Activated CD8-positive, alpha-beta T cell treated with anti-CD3 and anti-CD28 coated beads for 36 hours (primary cell): ENCODE results near the gene PHB1. TPM values are rescaled to one million over a fixed set of nuclear protein-coding genes. Genes with fewer than 3 reads are reported as not detected.

ENCODE experiments used
- ATAC-seq: fragments of 200-7000 bp; cut with Tn5 transposase; one replicate; pipeline ENCODE4 v1.10.0; 2021; ENCODE audit warnings: mild to moderate bottlenecking, moderate library complexity
- CTCF ChIA-PET: fragments of 350-600 bp; sonication (Branson Sonifier 250); formaldehyde crosslinking; loops from one replicate; lab custom pipeline; 2021; ENCODE audit warnings: antibody characterized with exemption; lab: Charles Lee
- POLR2A ChIA-PET: fragments of 350-600 bp; sonication (Branson Sonifier 250); formaldehyde crosslinking; loops from one replicate; lab custom pipeline; 2021; ENCODE audit warnings: antibody characterized with exemption; lab: Charles Lee
- DNase-seq: peaks from one replicate; pipeline ENCODE4 v3.0.0-alpha.2; 2020
- H3K27ac Mint-ChIP-seq: one replicate; pipeline ENCODE4 v1.8.0; 2021; ENCODE audit warnings: mild to moderate bottlenecking, mixed read lengths
- H3K27me3 Mint-ChIP-seq: one replicate; pipeline ENCODE4 v1.8.0; 2021; ENCODE audit warnings: mixed read lengths
- H3K36me3 Mint-ChIP-seq: one replicate; pipeline ENCODE4 v1.8.0; 2021; ENCODE audit warnings: low read depth, mixed read lengths
- H3K4me1 Mint-ChIP-seq: one replicate; pipeline ENCODE4 v1.8.0; 2021; ENCODE audit warnings: low read depth, mixed read lengths
- H3K4me3 Mint-ChIP-seq: one replicate; pipeline ENCODE4 v1.8.0; 2021; ENCODE audit warnings: mild to moderate bottlenecking, moderate library complexity, mixed read lengths
- H3K9me3 Mint-ChIP-seq: one replicate; pipeline ENCODE4 v1.8.0; 2021; ENCODE audit warnings: mixed read lengths
- intact Hi-C: fragments of 100-400 bp; cut with micrococcal nuclease; formaldehyde crosslinking; loops from one replicate; pipeline ENCODE4 v1.10.0; 2022
- total RNA-seq, 2 experiments: library from RNA; stranded (reverse); gene quantifications; one replicate each; pipeline ENCODE4 v1.2.3, GENCODE V29; 2021
- TF ChIP-seq, protein P1 (sequence below): fragments of 200-600 bp; IDR thresholded peaks from one replicate; pipeline ENCODE4 v1.8.0; 2022; ENCODE audit warnings: antibody characterized with exemption, mild to moderate bottlenecking

Gene PHB1
- total RNA-seq, 2 experiments from 2014 or later, result 363 to 381 TPM

- Mint-ChIP-seq H3K4me3 (peak overlapping the region; percentile 90), H3K4me1 (peaks cover 53% of the 10 kb centered on the region), H3K9me3 (no peaks in the 10 kb centered on the region), H3K27ac (peak overlapping the region; percentile 53), H3K36me3 (no peaks in the 10 kb centered on the region), H3K27me3 (no peaks in the 10 kb centered on the region)
- ATAC-seq, result peak; percentile 21
- TF ChIP-seq, protein P1, sequence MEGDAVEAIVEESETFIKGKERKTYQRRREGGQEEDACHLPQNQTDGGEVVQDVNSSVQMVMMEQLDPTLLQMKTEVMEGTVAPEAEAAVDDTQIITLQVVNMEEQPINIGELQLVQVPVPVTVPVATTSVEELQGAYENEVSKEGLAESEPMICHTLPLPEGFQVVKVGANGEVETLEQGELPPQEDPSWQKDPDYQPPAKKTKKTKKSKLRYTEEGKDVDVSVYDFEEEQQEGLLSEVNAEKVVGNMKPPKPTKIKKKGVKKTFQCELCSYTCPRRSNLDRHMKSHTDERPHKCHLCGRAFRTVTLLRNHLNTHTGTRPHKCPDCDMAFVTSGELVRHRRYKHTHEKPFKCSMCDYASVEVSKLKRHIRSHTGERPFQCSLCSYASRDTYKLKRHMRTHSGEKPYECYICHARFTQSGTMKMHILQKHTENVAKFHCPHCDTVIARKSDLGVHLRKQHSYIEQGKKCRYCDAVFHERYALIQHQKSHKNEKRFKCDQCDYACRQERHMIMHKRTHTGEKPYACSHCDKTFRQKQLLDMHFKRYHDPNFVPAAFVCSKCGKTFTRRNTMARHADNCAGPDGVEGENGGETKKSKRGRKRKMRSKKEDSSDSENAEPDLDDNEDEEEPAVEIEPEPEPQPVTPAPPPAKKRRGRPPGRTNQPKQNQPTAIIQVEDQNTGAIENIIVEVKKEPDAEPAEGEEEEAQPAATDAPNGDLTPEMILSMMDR, result no peak
- ChIA-PET CTCF (interaction anchor here (0.9 to 5.2 kb wide), 9 partner anchors 10 to 49 kb away, joined by 3 to 42 read pairs (median 8); no protein-coding TSS in a partner anchor), POLR2A (interaction anchor here (1.1 to 5.6 kb wide), 7 partner anchors 11 to 149 kb away, joined by 3 to 26 read pairs (median 5); partner anchors contain the start of gene PHB1)
- peak; percentile 44 for DNase-seq
- intact Hi-C loops, result no loop called here
These were observed 55.9 kb downstream of the PHB1 start for GRCh38 chr17:49358641-49359247.

DNA sequence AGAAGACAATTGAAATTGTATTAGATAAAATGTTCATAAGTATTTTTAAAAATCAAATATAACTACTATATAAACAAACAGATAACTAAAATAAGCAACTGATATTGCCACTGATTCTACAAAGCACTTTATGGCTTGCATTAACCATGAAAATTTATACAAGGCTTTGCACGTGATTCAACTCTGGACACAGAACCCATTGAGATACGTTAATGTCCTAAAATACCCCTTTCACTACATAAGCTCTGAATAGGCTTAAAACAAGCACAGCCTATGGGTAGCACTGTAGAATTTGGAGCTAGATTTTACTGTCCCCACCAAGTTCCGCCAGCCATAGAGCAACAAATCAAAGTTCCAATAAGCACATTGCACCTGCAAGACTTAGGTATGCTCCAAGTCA is 57.2 kb downstream of the PHB1 start:
- Mint-ChIP-seq H3K4me3 (peak overlapping the region; percentile 90), H3K27ac (no peak overlapping the region), H3K4me1 (peaks cover 60% of the 10 kb centered on the region), H3K9me3 (no peaks in the 10 kb centered on the region), H3K36me3 (no peaks in the 10 kb centered on the region), H3K27me3 (no peaks in the 10 kb centered on the region)
- ChIA-PET POLR2A (interaction anchor here (0.7 to 5.6 kb wide), 3 partner anchors 10 to 57 kb away, joined by 5 to 26 read pairs (median 6); partner anchors contain the start of gene PHB1), CTCF (interaction anchor here (0.8 to 5.2 kb wide), 8 partner anchors 8 to 42 kb away, joined by 3 to 42 read pairs (median 6); no protein-coding TSS in a partner anchor)
- no peak for DNase-seq
- intact Hi-C loops, result no loop called here
- no peak for ATAC-seq
- TF ChIP-seq, protein P1, result no peak

DNA sequence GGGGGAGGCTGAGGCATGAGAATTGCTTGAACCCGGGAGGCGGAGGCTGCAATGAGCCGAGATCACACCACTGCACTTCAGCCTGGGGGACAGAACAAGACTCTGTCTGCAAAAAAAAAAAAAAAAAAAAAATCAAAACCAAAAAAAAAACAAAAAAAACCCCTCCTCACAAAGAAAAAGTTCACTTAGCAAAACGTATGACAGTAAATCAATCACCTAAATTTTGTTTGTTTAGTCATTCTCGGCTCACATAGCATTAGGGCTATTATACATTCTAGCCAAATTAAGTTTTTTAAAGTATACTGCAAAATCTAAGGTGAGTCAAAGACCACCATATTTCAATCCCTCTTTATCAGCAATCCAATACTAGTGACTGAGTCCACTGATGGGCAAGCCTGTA is 58.4 kb downstream of the PHB1 start:
- ChIA-PET CTCF (interaction anchor here (5.2 kb wide), 1 partner anchor 13 kb away, joined by 42 read pairs; no protein-coding TSS in a partner anchor), POLR2A (interaction anchor here (0.7 to 5.6 kb wide), 3 partner anchors 8 to 1057 kb away, joined by 3 to 26 read pairs (median 3); no protein-coding TSS in a partner anchor)
- DNase-seq (no peak), ATAC-seq (no peak)
- no peaks in the 10 kb centered on the region for H3K9me3 Mint-ChIP-seq
- H3K4me3 Mint-ChIP-seq, result no peak overlapping the region
- TF ChIP-seq, protein P1, result no peak
- H3K27me3 Mint-ChIP-seq, result no peaks in the 10 kb centered on the region
- peaks cover 65% of the 10 kb centered on the region for H3K4me1 Mint-ChIP-seq
- H3K36me3 Mint-ChIP-seq, result no peaks in the 10 kb centered on the region
- intact Hi-C loops, result no loop called here
- H3K27ac Mint-ChIP-seq, result no peak overlapping the region

Other genes starting within 250 kb of the PHB1 start
- gene GNGT2, start 204.3 kb downstream of the PHB1 start, total RNA-seq, result 10 to 100 TPM; 21.7 to 23.9 TPM
- 10 to 100 TPM; 39.3 to 45.1 TPM for gene ABI3, start 204.2 kb downstream of the PHB1 start, total RNA-seq
- not detected for gene PHOSPHO1, start 184.1 kb downstream of the PHB1 start, total RNA-seq
- gene ZNF652, start 52.6 kb downstream of the PHB1 start, total RNA-seq, result 1 to 10 TPM; 6.4 to 6.7 TPM
- under 1 TPM in 1 of 2 experiments, not detected in 1; 0.09 TPM for gene NGFR, start 80.4 kb upstream of the PHB1 start, total RNA-seq
- under 1 TPM; 0.20 to 0.29 TPM for gene NXPH3, start 161.0 kb upstream of the PHB1 start, total RNA-seq